Measurements from ENCODE around the gene CCDC27.
"Not testable (repeated sequence)": the region's sequence is repeated elsewhere in the genome, so short reads cannot be mapped to it uniquely, and the experiment has no call there.

The CCDC27 gene

DNA sequence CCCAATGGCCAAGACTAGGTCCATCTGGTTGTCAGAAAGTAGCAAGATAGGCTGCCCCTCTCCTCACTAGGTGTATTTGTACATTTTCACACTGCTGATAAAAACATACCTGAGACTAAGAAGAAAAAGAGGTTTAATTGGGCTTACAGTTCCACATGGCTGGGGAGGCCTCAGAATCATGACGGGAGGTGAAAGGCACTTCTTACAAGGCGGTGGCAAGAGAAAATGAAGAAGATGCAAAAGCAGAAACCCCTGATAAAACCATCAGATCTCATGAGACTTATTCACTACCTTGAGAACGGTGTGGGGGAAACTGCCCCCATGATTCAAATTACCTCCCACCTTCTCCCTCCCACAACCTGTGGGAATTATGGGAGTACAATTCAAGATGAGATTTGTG, 48.5 kb downstream of the CCDC27 start:
- DNase-seq, result not testable (repeated sequence)

DNA sequence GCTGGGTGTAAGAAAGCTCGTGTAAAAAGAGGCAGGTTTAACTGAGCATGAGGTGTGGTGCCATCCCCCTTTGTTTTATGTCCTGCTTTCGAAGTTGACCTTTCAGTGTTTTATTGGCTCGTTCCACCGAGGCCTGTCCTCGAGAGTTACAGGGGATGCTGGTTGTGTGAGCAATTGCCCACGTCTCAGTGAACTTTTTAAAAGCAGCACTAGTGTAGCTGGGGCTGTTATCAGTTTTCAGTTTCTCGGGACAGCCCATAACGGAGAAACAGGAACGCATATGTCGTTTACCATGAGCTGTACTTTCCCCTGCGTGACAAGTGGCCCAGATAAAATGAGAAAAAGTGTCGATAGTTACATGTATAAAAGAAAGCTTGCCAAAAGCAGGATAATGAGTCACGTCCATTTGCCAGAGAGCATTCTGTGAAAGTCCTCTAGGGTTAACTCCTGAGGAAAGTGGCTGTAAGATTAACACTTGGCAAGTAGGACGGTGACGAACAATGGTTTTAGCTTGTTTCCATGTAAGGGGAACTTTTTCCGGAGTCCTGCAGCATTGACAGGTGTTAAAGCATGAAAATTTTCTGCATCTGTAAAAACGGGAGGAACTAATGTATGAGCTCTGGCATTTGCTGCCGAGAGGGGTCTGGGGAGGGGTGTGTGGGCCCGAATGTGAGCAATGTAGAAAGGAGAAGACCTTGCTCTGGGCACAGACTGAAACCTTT, 51.8 kb downstream of the CCDC27 start:
- DNase-seq, result no peak

DNA sequence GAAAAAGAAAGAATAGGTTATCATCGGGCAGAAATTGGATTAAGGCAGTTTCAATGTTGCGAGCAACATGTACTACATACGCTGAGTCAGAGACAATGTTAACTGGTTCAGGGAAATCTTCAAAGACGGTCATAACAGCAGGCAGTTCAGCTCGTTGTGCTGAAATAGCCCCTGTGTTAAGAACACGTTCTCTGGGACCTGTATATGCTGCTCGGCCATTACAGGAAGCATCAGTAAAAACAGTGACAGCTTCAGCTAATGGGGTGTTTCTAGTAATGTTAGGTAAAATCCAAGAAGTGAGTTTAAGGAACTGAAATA, 52.3 kb downstream of the CCDC27 start:
- DNase-seq, result not testable (repeated sequence)

DNA sequence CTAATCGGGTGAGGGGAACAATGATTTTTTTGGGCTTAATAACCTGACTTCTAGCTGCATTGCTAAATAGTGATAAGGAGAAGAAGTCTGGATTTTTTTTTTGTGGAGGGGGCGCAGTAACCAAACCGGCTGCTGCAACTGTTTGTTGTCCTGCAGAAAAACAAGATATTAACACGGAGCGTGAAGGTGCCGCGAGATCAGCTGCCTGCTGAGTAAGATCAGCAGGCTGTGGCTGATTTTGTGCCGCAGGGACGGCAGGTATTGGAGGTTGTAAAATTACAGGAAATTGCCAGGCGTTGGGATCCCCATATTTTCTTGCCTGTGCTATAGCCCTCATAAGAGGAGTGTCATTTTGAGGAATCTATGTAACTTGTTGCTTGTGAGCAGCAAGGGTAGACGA, 52.8 kb downstream of the CCDC27 start:
- no peak for DNase-seq

DNA sequence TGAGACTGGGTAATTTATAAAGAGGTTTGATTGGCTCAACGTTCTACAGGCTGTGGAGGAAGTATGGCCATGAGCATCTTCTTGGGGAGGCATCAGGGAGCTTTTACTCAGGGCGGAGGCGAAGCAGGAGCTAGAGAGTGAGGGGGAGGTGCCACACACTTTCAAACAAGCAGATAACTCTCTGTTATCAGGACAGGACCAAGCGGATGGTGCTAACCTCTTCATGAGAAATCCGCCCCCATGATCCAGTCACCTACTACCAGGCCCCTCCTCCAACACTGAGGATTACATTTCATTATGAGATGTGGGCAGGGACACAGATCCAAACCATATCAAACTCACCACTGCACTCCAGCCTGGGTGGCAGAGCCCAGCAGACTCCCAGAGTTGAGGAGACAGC, 55.5 kb downstream of the CCDC27 start:
- DNase-seq, result no peak

GRCh38 chr1:3809680-3810079, 57.4 kb downstream of the CCDC27 start:
- no peak for DNase-seq

GRCh38 chr1:3810149-3810761, 58.0 kb downstream of the CCDC27 start:
- not testable (repeated sequence) for DNase-seq

DNA sequence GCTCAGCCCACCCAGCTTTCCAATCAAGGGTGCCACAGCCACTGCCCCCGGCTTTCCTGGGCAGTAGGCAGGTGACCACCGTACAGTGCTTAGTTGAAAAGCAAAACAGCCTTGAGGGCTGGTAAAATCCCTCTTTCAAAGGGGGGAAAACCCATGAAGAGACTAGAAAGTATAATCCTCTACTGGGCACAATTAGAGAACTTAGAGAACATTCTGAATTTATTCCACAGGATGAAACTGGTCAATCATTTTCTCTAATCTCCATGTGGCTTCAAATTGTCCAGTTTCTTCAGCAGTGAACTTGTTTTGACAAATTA, 59.3 kb downstream of the CCDC27 start:
- no peak for DNase-seq

DNA sequence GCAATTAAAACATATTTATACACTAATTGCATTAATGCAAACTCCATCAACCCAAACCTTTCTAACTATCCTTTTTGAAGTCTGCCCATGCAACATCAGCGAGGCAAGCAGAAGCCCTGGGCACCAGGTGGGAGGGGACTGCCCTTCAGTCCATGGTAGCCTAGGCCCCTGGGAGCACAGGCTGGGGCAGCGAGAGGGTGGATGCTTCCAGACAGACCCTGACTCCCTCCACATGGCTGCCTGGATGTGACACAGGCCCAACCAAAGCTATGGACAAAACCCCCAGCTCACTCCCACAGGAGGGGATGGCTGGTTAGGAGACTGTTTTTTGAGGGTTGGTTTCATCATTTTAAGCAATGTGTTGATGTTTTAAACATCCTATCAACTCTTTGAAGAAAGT, 61.8 kb downstream of the CCDC27 start:
- no peak for DNase-seq

DNA sequence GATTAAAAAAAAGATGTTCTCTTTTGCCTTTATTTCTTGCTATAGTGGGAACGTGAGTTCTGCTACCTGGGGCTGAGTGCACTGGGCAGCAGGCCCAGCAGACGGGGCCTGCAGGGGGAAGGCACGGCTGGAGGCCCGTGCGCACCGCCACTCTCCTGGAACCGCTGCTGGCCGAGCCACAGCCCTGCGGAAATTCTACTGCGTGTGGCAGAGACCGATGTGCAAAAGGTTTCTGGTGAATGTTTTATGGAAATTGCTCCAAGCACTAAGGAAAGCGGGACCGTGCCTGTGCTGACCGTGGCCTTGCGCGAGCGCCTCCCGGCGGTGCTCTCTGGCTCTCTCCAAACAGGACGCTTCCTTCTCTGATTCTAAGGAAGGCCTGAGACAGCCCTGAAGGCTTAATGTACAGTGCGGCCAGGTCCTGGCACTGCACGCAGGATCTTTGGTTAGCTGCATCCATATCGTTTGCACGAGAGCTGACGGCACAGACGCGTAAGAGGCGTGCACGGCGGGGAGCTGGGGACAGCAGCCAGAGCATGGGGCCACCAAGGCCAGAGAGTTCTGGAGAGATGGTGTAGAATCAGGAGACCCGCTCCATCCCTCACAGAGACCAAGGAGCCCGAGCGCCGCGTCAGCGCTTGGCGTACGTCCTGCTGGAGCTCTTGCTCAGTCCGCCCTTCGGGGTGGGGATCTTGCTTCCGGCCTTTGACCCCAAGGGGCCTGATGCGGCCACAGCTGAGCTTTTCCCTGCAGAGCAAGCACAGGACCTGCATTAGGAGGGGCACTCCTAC, 62.7 kb downstream of the CCDC27 start:
- DNase-seq, result no peak

GRCh38 chr1:3816331-3817137, 64.3 kb downstream of the CCDC27 start:
- no peak for DNase-seq

DNA sequence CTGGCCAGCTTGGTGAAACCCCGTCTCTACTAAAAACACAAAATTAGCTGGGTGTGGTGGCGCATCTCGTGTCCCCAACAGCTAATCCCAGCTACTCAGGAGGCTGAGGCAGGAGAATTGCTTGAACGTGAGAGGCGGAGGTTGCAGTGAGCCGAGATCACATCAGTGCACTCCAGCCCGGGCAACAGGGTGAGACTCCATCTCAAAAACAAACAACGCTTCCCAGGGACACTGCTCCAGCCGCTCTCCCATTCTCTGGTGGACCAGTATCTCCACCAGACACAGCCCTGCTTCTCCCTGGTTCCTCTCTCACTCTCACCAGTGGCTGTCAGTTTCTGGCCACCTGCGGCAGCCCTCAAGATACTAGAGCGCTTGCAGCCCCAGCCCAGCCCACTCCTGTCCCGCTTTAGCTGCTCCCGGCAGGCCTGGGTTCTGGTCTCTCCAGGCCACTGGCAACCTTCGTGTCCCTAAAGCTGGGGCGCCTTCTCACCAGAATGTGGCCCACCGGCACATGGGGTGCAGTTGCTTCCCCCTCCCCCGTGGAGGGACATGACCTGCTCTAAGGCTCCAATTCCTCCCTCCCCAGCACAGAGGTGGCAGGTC, 65.0 kb downstream of the CCDC27 start:
- DNase-seq, result no peak

DNA sequence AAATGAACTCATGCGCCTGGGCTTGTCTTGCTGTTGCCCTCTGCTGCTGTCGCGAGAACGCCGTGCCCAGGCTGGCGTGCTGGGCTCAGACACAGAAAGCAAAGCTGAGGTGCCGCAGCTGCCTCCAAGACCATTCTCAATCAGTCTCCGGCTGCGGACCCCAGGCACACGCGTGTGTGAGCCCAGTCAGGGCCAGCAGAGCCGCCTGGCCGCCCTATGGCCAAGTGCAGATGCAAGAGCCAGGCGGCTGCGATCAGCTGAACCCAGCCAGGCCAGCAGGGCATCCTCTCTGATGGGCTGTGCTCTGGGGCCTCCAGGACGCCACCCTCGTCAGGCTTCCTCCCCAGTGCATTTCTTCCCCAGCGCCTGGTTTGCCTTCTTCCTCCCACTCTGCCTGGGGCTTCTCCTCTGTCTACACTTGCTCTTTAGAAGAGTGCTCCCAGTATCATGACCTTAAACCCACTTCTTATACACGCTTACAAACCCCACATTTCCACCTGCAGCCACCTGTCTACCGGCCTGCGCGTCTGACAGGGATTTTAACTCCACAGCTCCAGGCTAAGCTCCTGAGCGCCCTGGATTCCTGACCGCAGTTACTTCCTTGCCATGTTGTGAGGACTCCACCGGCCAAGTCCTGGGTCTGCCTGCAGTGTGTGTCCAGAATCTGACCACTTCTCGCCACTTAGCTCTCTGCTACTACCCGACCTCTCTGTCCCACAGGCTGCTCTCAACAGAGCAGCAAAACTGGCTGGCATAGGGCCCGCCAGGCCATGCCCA, 65.8 kb downstream of the CCDC27 start:
- no peak for DNase-seq

GRCh38 chr1:3819771-3820200, 67.5 kb downstream of the CCDC27 start:
- DNase-seq, result no peak

GRCh38 chr1:3820316-3820715, 68.1 kb downstream of the CCDC27 start:
- DNase-seq, result no peak

DNA sequence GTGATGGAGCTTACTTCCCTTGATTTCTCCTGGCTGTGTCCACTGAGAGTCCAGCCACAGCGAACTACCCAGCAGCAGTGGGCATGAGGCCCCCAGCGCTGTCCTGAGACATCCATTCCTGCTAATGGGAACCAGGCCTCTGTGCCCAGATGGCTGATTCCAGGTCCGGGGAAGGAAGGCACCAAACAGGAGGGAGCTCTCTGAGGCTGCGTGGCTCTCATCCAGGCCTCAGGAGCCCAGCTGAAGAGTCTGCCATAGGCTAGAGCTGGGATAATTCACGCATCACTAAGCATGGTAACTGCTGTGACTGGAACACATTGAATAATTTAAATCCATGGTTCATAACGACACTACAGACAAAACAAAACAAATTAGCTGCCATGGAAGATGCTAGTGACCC, 68.8 kb downstream of the CCDC27 start:
- DNase-seq, result no peak
